GM23338 (cell line): ENCODE measurements around the gene SIRT3. TPM values are rescaled to one million over a fixed set of nuclear protein-coding genes. Genes with fewer than 3 reads are reported as not detected.

Source experiments
- ATAC-seq: fragments of 200-7000 bp; cut with Tn5 transposase; 3 replicates; pipeline ENCODE4 v1.9.1; 2020
- DNase-seq: peaks from one replicate; pipeline ENCODE4 v3.0.0-alpha.2; 2015; ENCODE audit warnings: low spot score
- H2AFZ ChIP-seq: fragments of 200-600 bp; sonication (generic); 2 replicates; pipeline ENCODE4 v1.8.0; 2016; ENCODE audit warnings: antibody characterized with exemption, mild to moderate bottlenecking, moderate library complexity
- H3F3A ChIP-seq: fragments of 200-600 bp; sonication (generic); replicated peaks from 2 replicates; pipeline ENCODE4 v1.8.0; 2017; ENCODE audit warnings: antibody characterized with exemption, mixed run types, low read depth
- H3K27ac ChIP-seq: fragments of 200-600 bp; sonication (generic); 2 replicates; pipeline ENCODE4 v1.6.1; 2016; ENCODE audit warnings: low read depth
- H3K27me3 ChIP-seq: fragments of 200-600 bp; sonication (generic); 2 replicates; pipeline ENCODE4 v1.8.0; 2016; ENCODE audit warnings: mild to moderate bottlenecking, mixed run types, moderate library complexity; ENCODE audit not compliant: insufficient read depth
- H3K36me3 ChIP-seq: fragments of 200-600 bp; sonication (generic); 2 replicates; pipeline ENCODE4 v1.8.0; 2016; ENCODE audit warnings: mild to moderate bottlenecking; ENCODE audit not compliant: insufficient read depth
- H3K4me1 ChIP-seq: fragments of 200-600 bp; sonication (generic); 2 replicates; pipeline ENCODE4 v1.8.0; 2016; ENCODE audit warnings: mild to moderate bottlenecking, moderate library complexity; ENCODE audit not compliant: insufficient read depth
- H3K4me2 ChIP-seq: fragments of 200-600 bp; sonication (generic); 2 replicates; pipeline ENCODE4 v1.7.1; 2017; ENCODE audit warnings: mixed run types
- H3K4me3 ChIP-seq: fragments of 200-600 bp; sonication (generic); 2 replicates; pipeline ENCODE4 v1.6.1; 2016; ENCODE audit warnings: mixed run types
- H3K79me2 ChIP-seq: fragments of 200-600 bp; sonication (generic); replicated peaks from 2 replicates; pipeline ENCODE4 v1.8.0; 2017; ENCODE audit warnings: mild to moderate bottlenecking; ENCODE audit not compliant: insufficient read depth
- H3K9me2 ChIP-seq: fragments of 200-600 bp; sonication (generic); 2 replicates; pipeline ENCODE4 v1.8.0; 2017; ENCODE audit not compliant: insufficient read depth
- H4K20me1 ChIP-seq: fragments of 200-600 bp; sonication (generic); replicated peaks from 2 replicates; pipeline ENCODE4 v1.8.0; 2017; ENCODE audit warnings: mild to moderate bottlenecking; ENCODE audit not compliant: insufficient read depth
- H3K27ac Mint-ChIP-seq: 2 replicates; pipeline ENCODE4 v1.8.0; 2020; ENCODE audit warnings: inconsistent platforms, mild to moderate bottlenecking, moderate library complexity, mixed read lengths
- H3K27me3 Mint-ChIP-seq: 3 replicates; pipeline ENCODE4 v1.8.0; 2022; ENCODE audit warnings: low read depth, mild to moderate bottlenecking, moderate library complexity, mixed read lengths, inconsistent platforms; ENCODE audit not compliant: insufficient read depth, poor library complexity
- H3K36me3 Mint-ChIP-seq: 3 replicates; pipeline ENCODE4 v1.8.0; 2021; ENCODE audit warnings: low read depth, mild to moderate bottlenecking, inconsistent platforms, moderate library complexity, mixed read lengths
- H3K4me1 Mint-ChIP-seq: 3 replicates; pipeline ENCODE4 v1.8.0; 2020; ENCODE audit warnings: mild to moderate bottlenecking, inconsistent platforms, mixed read lengths
- H3K4me3 Mint-ChIP-seq: 3 replicates; pipeline ENCODE4 v1.8.0; 2021; ENCODE audit warnings: moderate library complexity, mild to moderate bottlenecking, inconsistent platforms, mixed read lengths
- H3K9me3 Mint-ChIP-seq: 3 replicates; pipeline ENCODE4 v1.8.0; 2020; ENCODE audit warnings: moderate library complexity, mild to moderate bottlenecking, inconsistent platforms, mixed read lengths
- CREB1 ChIP-seq: fragments of 250-450 bp; sonication (Bioruptor Pico); IDR thresholded peaks from 2 replicates; pipeline ENCODE4 v1.5.0; 2020; ENCODE audit warnings: low read depth, mild to moderate bottlenecking, moderate library complexity
- CTCF ChIP-seq, 2 experiments: fragments of 200-600 bp in 1 of 2; sonication (generic) in 1 of 2; conservative IDR thresholded peaks; 2 replicates each; pipeline versions ENCODE4 v1.5.1 to v1.6.1; 2016 to 2017; ENCODE audit warnings: antibody characterized with exemption in 2 of 2, low read depth in 2 of 2, mild to moderate bottlenecking in 2 of 2, moderate library complexity in 1 of 2
- ETS1 ChIP-seq: IDR thresholded peaks from 2 replicates; pipeline ENCODE4 v1.6.1; 2016; ENCODE audit warnings: antibody characterized with exemption
- EZH2 ChIP-seq: fragments of 200-600 bp; sonication (generic); IDR thresholded peaks from one replicate; pipeline ENCODE4 v1.8.0; 2017; ENCODE audit warnings: antibody characterized with exemption, mild to moderate bottlenecking, low read depth; ENCODE audit not compliant: unreplicated experiment
- EZH2phosphoT487 ChIP-seq: fragments of 200-600 bp; sonication (generic); IDR thresholded peaks from one replicate; pipeline ENCODE4 v1.8.1; 2018; ENCODE audit warnings: antibody characterized with exemption; ENCODE audit not compliant: unreplicated experiment
- JUNB ChIP-seq: IDR thresholded peaks from one replicate; pipeline ENCODE4 v1.6.1; 2016; ENCODE audit warnings: antibody characterized with exemption; ENCODE audit not compliant: unreplicated experiment
- NANOG ChIP-seq: IDR thresholded peaks from 2 replicates; pipeline ENCODE4 v1.6.1; 2016; ENCODE audit warnings: antibody characterized with exemption, borderline replicate concordance
- POLR2AphosphoS5 ChIP-seq: IDR thresholded peaks from 2 replicates; pipeline ENCODE4 v1.6.1; 2016; ENCODE audit warnings: antibody characterized with exemption, low read depth
- REST ChIP-seq: IDR thresholded peaks from one replicate; pipeline ENCODE4 v1.6.1; 2018; ENCODE audit warnings: antibody characterized with exemption; ENCODE audit not compliant: unreplicated experiment
- STAT1 ChIP-seq: IDR thresholded peaks from one replicate; pipeline ENCODE4 v1.6.1; 2016; ENCODE audit warnings: antibody characterized with exemption; ENCODE audit not compliant: unreplicated experiment
- ZNF114 ChIP-seq: fragments of 250-450 bp; sonication (Bioruptor Pico); IDR thresholded peaks from 2 replicates; pipeline ENCODE4 v1.5.0; 2020; ENCODE audit warnings: mild to moderate bottlenecking, moderate library complexity
- ZNF331 ChIP-seq: fragments of 250-450 bp; sonication (Bioruptor Pico); IDR thresholded peaks from 2 replicates; pipeline ENCODE4 v1.5.0; 2020; ENCODE audit warnings: low read depth, mild to moderate bottlenecking, moderate library complexity
- ZNF462 ChIP-seq: fragments of 250-450 bp; sonication (Bioruptor Pico); IDR thresholded peaks from 2 replicates; pipeline ENCODE4 v1.5.0; 2020; ENCODE audit warnings: mild to moderate bottlenecking, moderate library complexity
- polyA plus RNA-seq: library from polyadenylated mRNA; unstranded; fragments of >200 nt; fragmentation: Nextera tagmentation; extraction: Ambion mirVana; gene quantifications from 2 replicates; pipeline ENCODE4 v1.2.1, GENCODE V29; 2016
- total RNA-seq: library from RNA; depleted of rRNA; stranded (reverse); fragments of >200 nt; shearing (Covaris generic); gene quantifications from 2 replicates; pipeline ENCODE4 v1.2.3, GENCODE V29; 2014

SIRT3 gene
- total and polyA plus RNA-seq, 2 experiments from 2014 or later = 7.0 to 11.4 TPM

GRCh38 chr11:205221-206001 lies 30.7 kb downstream of the SIRT3 start:
- Histone ChIP-seq H3K79me2 (peaks cover 27% of the 10 kb centered on the region), H3K9me2 (no peaks in the 10 kb centered on the region), H3K4me2 (no peak overlapping the region; the same call in 1 of the 2 replicates), H3K4me3 (peak overlapping the region; percentile 96; the same call in 1 of the 2 replicates), H3K4me1 (peaks cover 12% of the 10 kb centered on the region; the same call in 1 of the 2 replicates), H2AFZ (no peak overlapping the region), H3F3A (peaks cover 9% of the 10 kb centered on the region), H3K27ac (no peak overlapping the region), H4K20me1 (peaks cover 4% of the 10 kb centered on the region), H3K27me3 (no peaks in the 10 kb centered on the region), H3K36me3 (no peaks in the 10 kb centered on the region)
- Mint-ChIP-seq H3K9me3 (no peaks in the 10 kb centered on the region), H3K36me3 (peaks cover 31% of the 10 kb centered on the region), H3K27ac (no peak overlapping the region), H3K27me3 (peaks cover 14% of the 10 kb centered on the region), H3K4me3 (peak overlapping the region; percentile 99), H3K4me1 (peaks cover 8% of the 10 kb centered on the region; the same call in 2 of the 3 replicates)
- DNase-seq (no peak), ATAC-seq (no peak)
- TF ChIP-seq POLR2AphosphoS5 (no peak), REST (no peak), ETS1 (no peak), EZH2 (no peak), NANOG (no peak), CREB1 (CRISPR knock-in tag) (no peak), EZH2phosphoT487 (no peak), ZNF331 (CRISPR knock-in tag) (no peak), JUNB (no peak), CTCF (conservative IDR thresholded peaks at IDR 0.05; ENCODE audit: low read depth in 2 of 2) (no peak), STAT1 (no peak), ZNF462 (CRISPR knock-in tag) (no peak), ZNF114 (CRISPR knock-in tag) (no peak)
